GM18517 (cell line): ENCODE measurements around the gene IFNB1.

ENCODE experiments used
- ATAC-seq: cut with Tn5 transposase; IDR thresholded peaks from one replicate; pipeline ENCODE4 v1.9.1; 2021; ENCODE audit warnings: mild to moderate bottlenecking, moderate library complexity; ENCODE audit not compliant: unreplicated experiment

Gene IFNB1

DNA sequence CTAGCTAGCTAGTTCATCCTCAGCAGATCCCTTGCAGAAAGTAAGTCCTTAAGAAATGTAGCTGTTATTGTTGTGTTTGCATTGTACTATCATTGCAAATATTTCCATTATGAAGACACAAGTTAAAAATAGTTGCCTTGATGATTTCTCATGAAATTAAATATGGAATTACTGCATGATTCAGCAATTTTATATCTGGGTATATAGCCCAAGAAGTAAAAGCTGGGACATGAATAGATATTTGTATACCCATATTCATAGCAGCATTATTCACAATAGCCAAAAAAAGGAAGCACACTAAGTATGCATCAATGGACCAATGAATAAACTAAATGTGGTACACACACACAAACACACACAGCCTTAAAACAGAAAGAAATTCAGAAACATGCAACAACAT is 6.8 kb downstream of the IFNB1 start:
- no peak for ATAC-seq

DNA sequence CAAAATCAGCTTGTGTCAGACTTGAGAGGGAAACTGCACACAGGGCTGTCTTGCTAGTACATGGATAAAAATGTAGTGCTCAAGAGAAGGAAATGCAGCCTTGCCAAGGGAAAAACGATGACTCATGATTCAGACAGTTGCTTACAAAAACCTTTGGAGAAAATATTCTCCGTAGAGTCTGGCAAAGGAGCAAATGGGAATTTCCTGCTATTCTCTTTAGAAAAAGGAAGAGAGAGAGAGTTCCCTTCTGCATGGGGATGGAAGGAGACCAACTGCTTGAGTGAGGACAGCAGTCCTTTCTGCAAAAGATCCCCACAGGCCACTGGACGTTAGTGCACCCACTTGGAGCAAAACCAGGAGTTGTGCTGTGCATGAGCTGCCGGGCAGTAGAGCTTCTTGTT is 7.6 kb downstream of the IFNB1 start:
- peak; percentile 52 for ATAC-seq

DNA sequence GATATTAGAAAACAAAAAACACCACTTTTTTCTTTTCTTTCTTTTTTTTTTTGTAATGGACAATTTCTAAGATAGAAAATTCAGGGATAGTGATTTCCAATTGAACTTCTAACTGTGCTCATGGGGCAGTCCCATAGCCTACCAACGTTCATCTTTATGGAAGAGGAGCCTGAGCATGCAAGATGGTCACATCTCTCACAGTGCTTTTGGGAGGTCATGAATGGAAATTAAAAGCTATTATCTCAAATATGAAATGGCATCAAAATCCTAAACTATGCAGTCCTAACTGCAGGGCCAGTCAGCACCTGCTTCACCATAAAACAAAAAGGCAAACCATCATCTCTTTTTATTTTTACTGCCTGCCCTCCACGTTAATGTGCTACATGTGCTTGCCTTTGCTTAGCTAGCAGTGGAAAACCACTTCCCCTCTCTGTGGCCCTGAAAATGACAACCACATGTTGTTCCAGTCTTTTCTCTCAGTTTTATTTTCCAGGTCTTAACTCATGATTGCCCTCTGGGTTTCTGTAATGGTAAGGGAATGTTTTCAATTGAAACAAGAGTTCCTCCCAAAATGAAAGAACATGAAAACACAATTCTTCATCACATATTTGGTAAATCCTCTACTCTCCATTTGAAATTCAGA is 16.7 kb downstream of the IFNB1 start:
- no peak for ATAC-seq

DNA sequence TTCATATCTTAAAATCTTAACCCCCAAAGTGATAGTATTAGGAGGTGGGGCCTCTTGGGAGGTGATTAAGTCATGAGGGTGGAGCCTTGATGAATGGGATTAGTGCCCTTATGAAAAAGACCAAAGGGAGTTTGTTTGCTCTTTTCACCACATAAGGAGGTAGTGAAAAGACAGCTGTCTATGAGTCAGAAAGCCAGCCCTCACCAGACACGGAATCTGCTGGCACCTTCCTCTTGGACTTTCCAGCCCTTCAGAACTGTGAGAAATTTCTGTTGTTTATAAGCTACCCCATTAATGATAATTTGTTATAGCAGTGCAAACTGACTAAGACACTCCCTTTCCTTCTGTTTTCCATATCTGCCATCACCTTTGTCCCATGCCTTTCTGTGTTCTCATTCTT is 20.8 kb downstream of the IFNB1 start:
- ATAC-seq: no peak

DNA sequence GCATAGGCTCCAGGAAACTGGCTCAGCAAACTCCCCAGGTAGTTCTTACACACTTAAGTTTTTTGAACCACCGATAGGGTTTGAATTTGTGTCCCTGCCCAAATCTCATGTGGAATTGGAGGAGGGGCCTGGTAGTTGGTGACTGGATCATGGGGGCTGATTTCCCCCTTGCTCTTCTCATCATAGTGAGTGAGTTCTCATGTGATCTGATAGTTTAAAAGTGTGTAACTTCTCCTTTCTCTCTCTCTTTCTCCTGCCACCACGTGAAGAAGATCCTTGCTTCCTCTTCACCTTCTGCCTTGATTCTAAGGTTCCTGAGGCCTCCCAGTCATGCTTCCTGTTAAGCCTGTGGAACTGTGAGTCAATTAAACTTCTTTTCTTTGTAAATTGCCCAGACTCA is 23.9 kb downstream of the IFNB1 start:
- no peak for ATAC-seq

DNA sequence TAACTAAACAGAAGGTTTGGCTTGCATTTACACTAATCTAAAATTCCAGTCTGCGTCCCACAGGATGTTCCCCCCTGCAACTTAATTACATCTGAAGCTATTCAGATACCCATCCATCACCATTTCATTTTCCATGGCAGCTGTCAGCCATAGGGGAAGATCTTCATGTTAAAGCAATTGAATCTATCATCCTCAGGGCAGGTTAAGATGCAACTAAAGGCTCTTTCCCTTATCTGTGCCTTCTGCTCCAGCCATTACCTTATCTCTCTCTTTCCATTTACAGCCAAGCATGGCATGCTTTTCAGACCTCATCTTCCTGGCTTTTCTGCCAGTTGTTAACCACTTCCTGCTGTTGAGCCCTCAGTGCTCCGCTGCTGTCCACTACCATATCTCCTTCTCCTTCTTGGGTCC is 30.5 kb downstream of the IFNB1 start:
- ATAC-seq: no peak

DNA sequence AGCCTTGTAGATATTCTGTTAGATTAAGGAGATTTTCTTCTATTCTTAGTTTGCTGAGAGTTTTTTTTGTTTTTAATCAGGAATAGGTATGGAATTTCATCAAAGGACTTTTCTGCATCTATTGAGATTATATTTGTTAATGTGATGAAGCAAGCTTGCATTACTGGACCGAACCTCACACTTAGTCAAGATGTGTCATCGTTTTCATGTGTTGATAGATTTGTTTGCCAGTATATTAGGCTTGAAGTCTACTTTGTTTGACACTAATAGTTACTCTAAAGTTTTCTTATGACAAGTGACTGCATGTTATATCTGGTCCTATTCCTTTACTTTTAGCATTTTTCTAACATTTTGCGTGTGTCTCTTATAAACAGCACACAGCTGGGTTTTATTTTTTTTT is 33.9 kb downstream of the IFNB1 start:
- no peak for ATAC-seq

DNA sequence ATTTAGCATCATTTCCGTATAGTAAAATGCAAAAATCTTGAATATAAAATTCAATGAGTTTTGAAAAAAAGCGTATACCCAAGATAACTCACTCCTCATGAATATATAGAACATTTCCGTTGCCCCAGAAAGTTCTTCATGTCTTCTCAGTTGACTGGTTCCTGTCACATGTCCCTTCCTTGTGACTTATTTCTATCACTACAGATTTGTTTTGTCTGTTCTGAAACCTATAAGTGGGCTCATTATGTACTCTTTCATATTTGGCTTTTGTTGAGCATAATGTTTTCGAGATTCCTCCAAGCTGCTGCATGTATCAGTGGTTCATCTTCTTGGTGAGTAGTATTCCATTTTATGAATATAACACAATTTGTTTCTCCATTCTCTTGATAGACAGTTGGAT is 35.3 kb downstream of the IFNB1 start:
- ATAC-seq: no peak

DNA sequence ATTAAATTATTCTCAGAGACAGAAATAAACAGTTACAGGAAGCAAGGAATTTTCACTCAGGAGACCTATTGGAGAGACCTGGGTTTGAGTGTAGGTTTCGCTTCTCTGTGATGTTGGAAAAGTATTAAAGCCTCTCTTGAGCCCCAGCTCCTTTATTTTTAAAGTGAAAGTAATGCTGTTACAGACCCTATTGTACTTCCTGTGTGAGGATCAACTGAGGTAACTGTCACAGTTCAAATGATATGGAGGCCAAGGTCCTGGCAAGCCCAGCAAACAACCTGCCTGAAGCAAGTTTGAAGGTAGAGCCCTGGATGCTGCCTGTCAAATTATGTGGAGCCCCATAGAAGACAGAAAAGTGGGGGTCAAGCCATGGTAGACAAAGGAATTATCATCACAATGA is 38.4 kb downstream of the IFNB1 start:
- ATAC-seq: no peak

DNA sequence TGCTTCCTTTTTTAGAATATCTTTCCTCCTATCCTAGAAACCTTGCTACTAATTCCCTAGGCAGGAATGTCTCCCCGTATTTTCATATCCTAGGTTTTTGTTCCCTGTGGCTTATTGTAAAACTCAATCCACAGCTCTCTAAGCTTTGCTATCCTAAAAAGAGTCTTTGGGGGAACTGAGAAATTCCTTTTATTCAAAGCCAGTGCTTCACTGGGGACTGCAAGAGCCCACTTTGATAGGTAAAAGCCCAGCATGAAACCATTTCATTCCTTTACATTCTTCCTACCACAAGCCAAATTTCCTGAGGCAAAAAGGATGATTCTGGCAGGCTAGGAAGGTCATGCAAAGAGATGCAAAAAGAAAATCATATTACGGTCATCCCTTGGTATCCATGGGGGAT is 40.5 kb downstream of the IFNB1 start:
- ATAC-seq: no peak

DNA sequence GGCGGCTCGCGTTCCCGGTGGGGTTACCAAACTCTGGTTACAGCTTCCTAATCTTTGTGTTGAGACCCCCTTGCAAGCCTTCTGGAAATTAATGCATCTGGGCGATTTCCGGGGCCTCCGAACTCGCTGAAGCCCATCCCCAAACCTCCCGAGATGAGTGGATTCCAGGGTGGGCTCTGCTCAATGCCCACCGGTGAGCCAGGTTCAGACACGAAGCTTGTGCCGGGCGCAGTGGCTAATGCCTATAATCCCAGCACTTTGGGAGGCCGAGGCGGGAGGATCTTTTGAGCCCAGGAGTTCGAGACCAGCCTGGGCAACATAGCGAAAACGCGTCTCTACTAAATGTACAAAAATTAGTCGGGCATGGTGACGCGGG is 45.9 kb downstream of the IFNB1 start:
- ATAC-seq: no peak

DNA sequence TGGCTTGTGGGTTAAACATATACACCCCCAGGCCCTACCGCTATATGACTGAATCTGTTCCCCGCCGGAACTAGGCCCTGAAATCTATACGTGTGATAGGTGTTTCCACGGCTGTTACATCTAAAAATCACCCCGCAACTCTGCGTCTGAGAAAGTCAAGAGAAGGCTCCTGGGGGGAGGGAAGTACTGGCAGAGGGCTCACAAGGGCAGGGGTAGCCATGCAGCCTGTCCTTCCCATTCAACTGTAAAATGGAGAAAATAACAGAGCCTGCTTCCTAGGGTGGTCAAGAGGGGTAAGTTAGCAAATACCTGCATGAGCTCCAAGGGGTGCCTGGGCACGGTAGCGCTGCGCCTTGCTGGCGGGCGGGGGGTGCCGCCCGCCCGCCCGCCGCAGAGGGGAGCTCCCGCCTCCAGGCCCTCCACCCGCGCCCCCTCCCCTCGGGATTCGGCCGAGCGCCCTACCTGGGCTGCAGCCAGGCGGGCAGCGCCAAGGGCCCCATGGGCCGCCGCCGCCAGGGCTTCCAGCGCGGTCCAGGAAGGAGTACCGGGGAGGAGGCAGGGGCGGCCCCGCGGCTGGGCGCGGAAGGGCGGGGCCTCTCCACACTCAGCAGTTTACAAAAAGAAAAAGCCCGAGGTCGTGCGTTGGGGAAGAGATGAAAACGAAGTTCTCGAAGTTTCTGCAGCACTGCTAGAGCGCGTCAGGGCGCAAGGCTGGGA is 46.5 kb downstream of the IFNB1 start, which contains the start of gene HACD4:
TSS of gene HACD4 (minus strand) at position 550 of the 717 bp plus-strand sequence. CDS start at position 500, 50 bp downstream.
- peak; percentile 62 for ATAC-seq

DNA sequence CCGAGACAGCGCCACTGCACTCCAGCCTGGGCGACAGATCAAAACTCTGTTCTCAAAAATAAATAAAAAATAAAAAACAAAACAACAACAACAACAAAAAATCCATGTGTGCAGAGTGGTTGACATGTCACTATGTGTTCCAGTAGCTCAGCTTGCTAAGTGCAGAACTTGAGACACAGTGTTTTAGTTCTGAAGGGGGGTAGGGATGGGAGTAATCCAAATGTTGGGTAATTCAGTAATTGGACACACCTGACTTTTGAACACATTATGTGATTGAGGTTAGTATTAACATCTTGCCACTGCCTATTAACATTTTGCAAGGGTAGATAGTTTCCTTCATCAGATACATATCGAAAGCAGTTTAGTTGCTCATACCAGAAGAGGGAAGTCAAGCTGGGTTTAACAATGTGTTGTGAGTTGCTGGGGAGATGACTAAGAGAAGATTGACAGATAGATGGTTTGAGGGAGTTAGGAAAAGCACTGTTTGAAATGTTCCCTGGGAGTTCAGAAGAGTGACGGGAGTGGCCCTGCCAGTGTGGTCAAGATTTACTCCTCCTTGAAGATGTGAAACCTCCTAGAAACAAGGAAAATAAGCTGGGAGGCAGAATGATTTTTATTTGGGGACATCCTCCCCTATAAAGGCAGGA is 47.2 kb downstream of the IFNB1 start:
- ATAC-seq: peak; percentile 87

DNA sequence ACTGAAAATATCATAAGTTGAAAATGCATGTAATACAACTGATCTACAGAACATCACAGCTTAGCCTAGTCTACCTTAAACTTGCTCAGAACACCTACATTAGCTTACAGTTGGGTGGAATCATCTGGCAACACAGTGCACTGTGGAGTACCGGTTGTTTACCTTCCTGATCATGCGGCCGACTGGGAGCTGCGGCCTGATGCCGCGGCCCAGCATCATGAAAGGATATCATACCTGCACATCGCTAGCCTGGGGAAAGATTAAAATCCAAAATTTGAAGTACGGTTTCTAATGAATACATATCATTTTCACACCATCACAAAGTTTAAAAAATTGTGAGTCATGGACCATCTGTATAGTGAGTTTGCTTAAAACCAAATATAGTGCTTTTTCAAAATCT is 48.1 kb downstream of the IFNB1 start:
- ATAC-seq: no peak

DNA sequence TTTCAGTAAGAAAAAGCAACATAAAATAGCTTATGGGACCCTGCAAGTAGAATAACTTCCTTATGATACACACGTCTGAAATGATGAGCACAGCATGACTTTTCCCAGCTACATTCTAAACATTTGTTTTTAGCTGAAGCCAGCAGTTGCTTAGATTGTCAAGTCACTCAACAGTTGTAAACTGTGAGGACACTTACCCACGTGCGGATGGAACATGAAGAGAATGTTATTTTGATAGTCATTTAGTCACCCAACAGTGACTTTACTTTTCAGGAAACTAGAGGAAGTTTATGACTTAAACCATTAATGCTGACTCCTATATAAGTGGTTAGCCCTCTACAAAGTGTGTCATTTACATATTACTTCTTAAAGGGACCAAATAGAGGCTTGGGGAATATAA is 49.3 kb downstream of the IFNB1 start:
- no peak for ATAC-seq

DNA sequence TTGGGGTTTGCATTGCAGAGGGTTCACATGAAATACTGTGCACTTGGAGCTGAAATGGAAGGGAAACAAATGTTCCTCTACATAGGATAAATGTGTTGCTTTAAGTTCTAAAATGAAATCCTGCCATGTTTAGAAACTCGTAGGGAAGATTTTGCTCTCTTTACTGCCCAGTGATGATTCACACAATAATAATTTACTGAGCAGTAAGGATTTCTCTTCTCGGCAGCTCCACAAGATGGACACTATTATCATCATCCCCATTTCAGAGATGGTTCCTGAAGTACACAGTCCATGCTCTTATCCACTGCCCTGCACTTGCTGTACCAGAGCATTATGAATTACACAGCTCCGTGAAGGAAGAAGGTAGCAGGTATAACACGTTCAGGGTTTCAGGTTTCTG is 50.4 kb downstream of the IFNB1 start:
- no peak for ATAC-seq
